ENCODE data around the gene CAPRIN1. TPM values are rescaled to one million over a fixed set of nuclear protein-coding genes. Genes with fewer than 3 reads are reported as not detected.

The CAPRIN1 gene
- total RNA-seq, 1 experiment from 2014 or later, result 219 TPM

DNA sequence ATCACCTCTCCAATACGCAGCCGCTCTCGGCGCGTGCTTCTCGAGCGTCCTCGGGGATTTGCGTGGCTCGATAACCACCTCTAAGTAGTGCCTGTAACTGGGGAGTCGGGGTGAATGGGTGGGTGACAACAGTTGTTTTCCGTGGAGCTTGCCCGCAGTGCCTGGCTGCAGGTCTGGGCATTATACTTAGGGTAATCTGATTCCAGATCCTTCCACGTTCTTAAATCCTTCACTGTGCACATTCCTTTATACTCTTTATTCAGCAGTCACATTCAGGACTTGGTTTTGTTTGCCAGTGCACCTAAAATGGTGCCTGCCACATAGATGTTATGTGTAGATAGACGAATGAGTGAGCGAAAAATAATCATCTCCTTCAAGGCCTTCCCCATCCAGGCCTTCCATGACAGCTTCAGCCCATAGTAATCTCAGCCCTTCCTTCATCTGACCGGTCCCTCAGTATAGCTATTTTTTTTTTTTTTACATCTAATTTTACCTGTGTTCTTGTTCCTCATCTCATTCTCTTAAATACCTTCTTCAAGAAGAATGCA, 54.5 kb downstream of the CAPRIN1 start:
- ChIA-PET CTCF (interaction anchor here (0.6 to 2.1 kb wide), 10 partner anchors 15 to 277 kb away, joined by 3 to 7 read pairs (median 4); no protein-coding TSS in a partner anchor), POLR2A (interaction anchor here (0.6 to 4.3 kb wide), 28 partner anchors 9 to 810 kb away, joined by 3 to 51 read pairs (median 5); partner anchors contain the start of genes ABTB2 and CAPRIN1)
- TSS peak; percentile 38 for BruUV-seq (replicated peaks)
- Mint-ChIP-seq H3K4me3 (ENCODE audit: unreplicated experiment) (peak overlapping the region; percentile 97), H3K9me3 (ENCODE audit: unreplicated experiment) (no peaks in the 10 kb centered on the region), H3K36me3 (ENCODE audit: insufficient read depth, unreplicated experiment) (peaks cover 75% of the 10 kb centered on the region), H3K4me1 (ENCODE audit: insufficient read depth, unreplicated experiment) (peaks cover 25% of the 10 kb centered on the region), H3K27me3 (ENCODE audit: insufficient read depth, unreplicated experiment) (no peaks in the 10 kb centered on the region), H3K27ac (ENCODE audit: low read depth, unreplicated experiment) (peak overlapping the region; percentile 96)
- intact Hi-C loops (cut with micrococcal nuclease), result loop anchor here (1.0 to 2.0 kb wide), 3 partner anchors 53 to 253 kb away; no protein-coding TSS in a partner anchor
- DNase-seq (ENCODE audit: unreplicated experiment), result no peak
- TF ChIP-seq CTCF (IDR thresholded peaks at IDR 0.05; ENCODE audit: unreplicated experiment), result no peak

DNA sequence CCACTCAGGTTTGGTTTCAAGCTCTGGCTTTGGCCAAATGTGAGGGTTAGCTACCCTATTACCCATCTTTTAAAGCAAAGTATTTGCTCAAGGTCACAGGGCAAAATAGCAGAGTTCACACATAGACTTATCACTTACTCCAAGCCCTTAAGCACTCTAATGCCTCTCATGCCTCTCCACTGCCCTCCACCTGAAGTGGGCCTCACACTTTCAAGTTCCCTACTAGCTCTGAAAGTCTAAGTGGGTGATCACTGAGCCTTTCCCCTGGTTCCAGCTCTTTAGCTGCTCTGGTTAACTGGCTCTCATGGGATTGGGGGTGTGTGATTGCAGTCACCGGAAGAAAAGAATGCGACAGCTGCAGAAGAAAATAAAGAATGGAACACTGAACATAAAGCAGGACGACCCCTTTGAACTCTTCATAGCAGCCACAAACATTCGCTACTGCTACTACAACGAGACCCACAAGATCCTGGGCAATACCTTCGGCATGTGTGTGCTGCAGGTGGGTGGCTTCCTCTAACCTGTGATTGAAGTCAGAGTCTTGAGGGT, 60.3 kb downstream of the CAPRIN1 start:
- H3K4me1 Mint-ChIP-seq (ENCODE audit: insufficient read depth, unreplicated experiment), result peaks cover 12% of the 10 kb centered on the region
- no peak overlapping the region for H3K4me3 Mint-ChIP-seq (ENCODE audit: unreplicated experiment)
- no peak overlapping the region for H3K27ac Mint-ChIP-seq (ENCODE audit: low read depth, unreplicated experiment)
- ChIA-PET POLR2A (no interaction called here), CTCF (interaction anchor here (1.0 kb wide), 1 partner anchor 12 kb away, joined by 3 read pairs; no protein-coding TSS in a partner anchor)
- DNase-seq (ENCODE audit: unreplicated experiment), result no peak
- no peak for TF ChIP-seq CTCF (IDR thresholded peaks at IDR 0.05; ENCODE audit: unreplicated experiment)
- H3K36me3 Mint-ChIP-seq (ENCODE audit: insufficient read depth, unreplicated experiment), result peaks cover 90% of the 10 kb centered on the region
- intact Hi-C loops (cut with micrococcal nuclease), result no loop called here
- BruUV-seq (replicated peaks), result no TSS peak
- no peaks in the 10 kb centered on the region for H3K27me3 Mint-ChIP-seq (ENCODE audit: insufficient read depth, unreplicated experiment)
- no peaks in the 10 kb centered on the region for H3K9me3 Mint-ChIP-seq (ENCODE audit: unreplicated experiment)

DNA sequence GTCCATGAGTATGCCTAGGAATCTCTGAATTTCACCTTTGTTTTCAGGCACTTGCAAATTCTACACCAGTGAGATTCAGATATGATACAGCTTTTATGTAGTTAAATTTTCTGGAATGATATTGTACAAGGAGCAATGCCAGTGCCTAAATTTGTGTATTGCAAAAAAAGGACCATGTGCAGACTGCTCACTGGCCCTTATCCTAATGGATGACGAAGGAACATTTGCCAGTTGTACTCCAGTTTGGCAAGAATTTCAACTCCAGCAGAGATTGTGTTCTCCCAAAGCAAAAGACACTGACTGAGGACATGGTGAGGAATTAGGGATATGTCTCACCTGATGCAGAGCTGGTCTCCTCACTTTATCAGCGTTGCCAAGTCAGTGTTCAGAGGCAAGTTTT, 62.5 kb downstream of the CAPRIN1 start:
- Mint-ChIP-seq H3K36me3 (ENCODE audit: insufficient read depth, unreplicated experiment) (peaks cover 96% of the 10 kb centered on the region), H3K27ac (ENCODE audit: low read depth, unreplicated experiment) (no peak overlapping the region), H3K27me3 (ENCODE audit: insufficient read depth, unreplicated experiment) (no peaks in the 10 kb centered on the region), H3K4me3 (ENCODE audit: unreplicated experiment) (no peak overlapping the region), H3K4me1 (ENCODE audit: insufficient read depth, unreplicated experiment) (peaks cover 12% of the 10 kb centered on the region), H3K9me3 (ENCODE audit: unreplicated experiment) (no peaks in the 10 kb centered on the region)
- no peak for DNase-seq (ENCODE audit: unreplicated experiment)
- POLR2A ChIA-PET, result interaction anchor here (0.9 to 1.1 kb wide), 3 partner anchors 12 to 311 kb away, joined by 3 to 4 read pairs (median 4); no protein-coding TSS in a partner anchor
- TF ChIP-seq CTCF (IDR thresholded peaks at IDR 0.05; ENCODE audit: unreplicated experiment), result no peak
- BruUV-seq (replicated peaks), result no TSS peak
- intact Hi-C loops (cut with micrococcal nuclease), result no loop called here
- CTCF ChIA-PET, result interaction anchor here (0.6 kb wide), 1 partner anchor 102 kb away, joined by 3 read pairs; no protein-coding TSS in a partner anchor

DNA sequence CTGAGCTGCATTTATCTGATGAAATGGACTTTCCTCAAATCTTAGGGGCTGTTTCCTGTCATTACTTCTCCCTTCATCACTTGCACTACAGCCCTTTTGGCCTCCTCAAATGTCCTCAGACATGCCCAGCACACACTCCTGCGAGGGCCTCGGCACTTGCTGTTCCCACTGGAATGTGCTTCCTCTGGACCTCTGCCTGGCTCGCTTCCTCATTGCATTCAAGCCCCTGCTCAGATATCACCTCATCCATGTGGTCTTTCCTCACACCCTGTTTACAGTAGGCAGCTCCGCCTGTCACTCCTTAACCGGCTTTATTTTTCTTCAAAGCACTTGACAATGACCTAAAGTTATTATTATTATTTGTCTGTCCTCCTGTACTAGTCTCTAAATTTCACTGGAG, 62.9 kb downstream of the CAPRIN1 start:
- no peak overlapping the region for H3K27ac Mint-ChIP-seq (ENCODE audit: low read depth, unreplicated experiment)
- H3K4me1 Mint-ChIP-seq (ENCODE audit: insufficient read depth, unreplicated experiment), result peaks cover 7% of the 10 kb centered on the region
- H3K27me3 Mint-ChIP-seq (ENCODE audit: insufficient read depth, unreplicated experiment), result no peaks in the 10 kb centered on the region
- peaks cover 96% of the 10 kb centered on the region for H3K36me3 Mint-ChIP-seq (ENCODE audit: insufficient read depth, unreplicated experiment)
- DNase-seq (ENCODE audit: unreplicated experiment), result no peak
- intact Hi-C loops (cut with micrococcal nuclease), result no loop called here
- H3K4me3 Mint-ChIP-seq (ENCODE audit: unreplicated experiment), result no peak overlapping the region
- CTCF ChIA-PET, result no interaction called here
- TF ChIP-seq CTCF (IDR thresholded peaks at IDR 0.05; ENCODE audit: unreplicated experiment), result no peak
- POLR2A ChIA-PET, result interaction anchor here (1.0 to 1.1 kb wide), 2 partner anchors 12 to 15 kb away, joined by 3 to 4 read pairs; no protein-coding TSS in a partner anchor
- no peaks in the 10 kb centered on the region for H3K9me3 Mint-ChIP-seq (ENCODE audit: unreplicated experiment)
- no TSS peak for BruUV-seq (replicated peaks)
